NB4 (cell line): Measurements from ENCODE around the gene ATG5.

ENCODE experiments used
- DNase-seq: peaks from one replicate; pipeline ENCODE4 v3.0.0; 2010; ENCODE audit warnings: low read depth
- H3K4me3 ChIP-seq: one replicate; pipeline ENCODE4 v1.5.1; 2011; ENCODE audit warnings: mild to moderate bottlenecking, low read depth, low read length, moderate library complexity
- MAX ChIP-seq: IDR thresholded peaks from 2 replicates; pipeline ENCODE4 v1.6.1; 2011; ENCODE audit warnings: low read depth, low read length
- MYC ChIP-seq: IDR thresholded peaks from 2 replicates; pipeline ENCODE4 v1.6.1; 2011; ENCODE audit warnings: low read depth, low read length
- POLR2A ChIP-seq: IDR thresholded peaks from 2 replicates; pipeline ENCODE4 v1.6.1; 2011; ENCODE audit warnings: mild to moderate bottlenecking; ENCODE audit not compliant: insufficient read length; ENCODE audit errors: extremely low read depth
- TF ChIP-seq, protein P1 (sequence below): IDR thresholded peaks from one replicate; pipeline ENCODE4 v1.5.1; 2012; ENCODE audit warnings: low read depth, low read length

Gene ATG5

DNA sequence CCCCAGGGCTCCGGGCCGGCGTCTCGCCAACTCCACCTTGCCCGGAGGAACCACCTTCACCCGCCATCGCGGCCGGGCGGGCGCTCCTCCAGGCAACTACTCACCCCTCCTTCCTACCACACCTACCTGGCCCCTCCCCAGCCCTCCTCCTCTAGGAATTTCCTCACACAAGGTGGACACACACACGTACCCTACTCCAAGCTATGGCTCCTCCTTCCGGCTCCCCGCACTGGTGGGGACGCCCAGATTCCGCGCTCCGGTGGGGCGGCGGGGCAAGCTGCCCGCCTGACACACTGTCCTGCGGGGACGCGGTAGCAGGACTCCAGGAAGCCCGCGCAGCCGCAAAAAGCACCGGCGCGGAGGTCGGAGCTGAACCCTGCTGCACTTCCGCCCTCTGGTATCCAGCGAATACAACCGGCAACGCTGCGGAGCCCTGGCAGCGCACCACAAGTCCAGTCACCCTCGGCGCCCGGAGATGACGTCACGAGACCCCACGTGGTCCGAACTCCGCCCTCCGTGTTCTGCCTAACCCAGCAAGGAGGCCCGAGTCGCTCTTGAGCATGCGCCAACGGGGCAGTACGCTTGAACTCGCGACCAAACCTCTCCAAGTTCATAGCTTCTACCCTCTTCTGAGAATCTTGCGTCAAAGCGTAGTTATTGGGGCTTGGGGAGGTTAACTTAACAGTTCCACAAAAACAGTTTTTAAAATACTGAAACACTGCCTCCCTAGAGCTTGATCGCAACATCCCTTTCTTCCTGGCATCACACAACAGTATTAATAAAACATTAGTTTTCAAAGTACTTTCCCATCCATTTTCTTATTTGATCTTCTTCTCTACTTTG, at the start of gene ATG5:
Gene ATG5, minus strand, starts transcription at position 425 of the 843 bp plus-strand sequence. CDS start 9,552 bp downstream, outside the sequence.
- TF ChIP-seq, protein P1, sequence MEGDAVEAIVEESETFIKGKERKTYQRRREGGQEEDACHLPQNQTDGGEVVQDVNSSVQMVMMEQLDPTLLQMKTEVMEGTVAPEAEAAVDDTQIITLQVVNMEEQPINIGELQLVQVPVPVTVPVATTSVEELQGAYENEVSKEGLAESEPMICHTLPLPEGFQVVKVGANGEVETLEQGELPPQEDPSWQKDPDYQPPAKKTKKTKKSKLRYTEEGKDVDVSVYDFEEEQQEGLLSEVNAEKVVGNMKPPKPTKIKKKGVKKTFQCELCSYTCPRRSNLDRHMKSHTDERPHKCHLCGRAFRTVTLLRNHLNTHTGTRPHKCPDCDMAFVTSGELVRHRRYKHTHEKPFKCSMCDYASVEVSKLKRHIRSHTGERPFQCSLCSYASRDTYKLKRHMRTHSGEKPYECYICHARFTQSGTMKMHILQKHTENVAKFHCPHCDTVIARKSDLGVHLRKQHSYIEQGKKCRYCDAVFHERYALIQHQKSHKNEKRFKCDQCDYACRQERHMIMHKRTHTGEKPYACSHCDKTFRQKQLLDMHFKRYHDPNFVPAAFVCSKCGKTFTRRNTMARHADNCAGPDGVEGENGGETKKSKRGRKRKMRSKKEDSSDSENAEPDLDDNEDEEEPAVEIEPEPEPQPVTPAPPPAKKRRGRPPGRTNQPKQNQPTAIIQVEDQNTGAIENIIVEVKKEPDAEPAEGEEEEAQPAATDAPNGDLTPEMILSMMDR: no peak
- TF ChIP-seq POLR2A (peak; percentile 77), MAX (peak; percentile 100), MYC (peak; percentile 98)
- H3K4me3 ChIP-seq: peak within 1 kb of the TSS; percentile 84

GRCh38 chr6:106373502-106374239, 48.1 kb upstream of the ATG5 start:
- TF ChIP-seq MYC: no peak
- no peak for TF ChIP-seq MAX
- no peak for TF ChIP-seq POLR2A
- TF ChIP-seq, protein P1: no peak
- no peak for DNase-seq
- H3K4me3 ChIP-seq: no peak overlapping the region

More for the DNA sequence above, at the start of gene ATG5:
- DNase-seq: peak; percentile 100

- TF ChIP-seq MAX (no peak), MYC (no peak), POLR2A (no peak)
- TF ChIP-seq, protein P1: no peak
- no peak for DNase-seq
- no peak overlapping the region for H3K4me3 ChIP-seq
These were observed 47.4 kb upstream of the ATG5 start for GRCh38 chr6:106372838-106373501.

GRCh38 chr6:106370639-106371038, 45.1 kb upstream of the ATG5 start:
- no peak for DNase-seq
- TF ChIP-seq MAX: no peak
- TF ChIP-seq, protein P1: no peak
- no peak for TF ChIP-seq POLR2A
- no peak for TF ChIP-seq MYC
- H3K4me3 ChIP-seq: no peak overlapping the region

DNA sequence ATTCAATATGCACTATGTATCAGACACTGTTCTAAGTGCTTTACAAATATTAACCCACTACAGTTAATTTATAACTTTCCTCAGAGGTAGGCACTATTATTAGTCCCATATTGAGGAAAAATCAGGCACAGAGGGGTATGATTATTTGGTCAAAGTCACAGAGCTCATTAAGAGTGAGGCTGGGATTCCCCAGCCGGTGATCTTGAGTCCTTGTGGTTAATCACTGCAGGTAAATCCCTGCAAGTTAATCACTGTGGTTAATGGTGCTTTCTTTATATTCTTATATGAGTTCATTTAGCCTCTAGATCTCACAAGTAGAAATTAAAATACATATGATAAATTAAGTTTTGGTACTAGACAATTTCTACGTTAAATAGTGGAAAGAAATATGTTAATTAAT, 44.2 kb upstream of the ATG5 start:
- no peak for DNase-seq
- H3K4me3 ChIP-seq: no peak overlapping the region
- TF ChIP-seq, protein P1: no peak
- no peak for TF ChIP-seq MAX
- no peak for TF ChIP-seq POLR2A
- TF ChIP-seq MYC: no peak
